Measurements from ENCODE around the gene CCDC50. TPM values are rescaled to one million over a fixed set of nuclear protein-coding genes. Genes with fewer than 3 reads are reported as not detected.

CCDC50 gene
- total RNA-seq, 2 experiments from 2014 or later = 31.4 to 43.9 TPM

DNA sequence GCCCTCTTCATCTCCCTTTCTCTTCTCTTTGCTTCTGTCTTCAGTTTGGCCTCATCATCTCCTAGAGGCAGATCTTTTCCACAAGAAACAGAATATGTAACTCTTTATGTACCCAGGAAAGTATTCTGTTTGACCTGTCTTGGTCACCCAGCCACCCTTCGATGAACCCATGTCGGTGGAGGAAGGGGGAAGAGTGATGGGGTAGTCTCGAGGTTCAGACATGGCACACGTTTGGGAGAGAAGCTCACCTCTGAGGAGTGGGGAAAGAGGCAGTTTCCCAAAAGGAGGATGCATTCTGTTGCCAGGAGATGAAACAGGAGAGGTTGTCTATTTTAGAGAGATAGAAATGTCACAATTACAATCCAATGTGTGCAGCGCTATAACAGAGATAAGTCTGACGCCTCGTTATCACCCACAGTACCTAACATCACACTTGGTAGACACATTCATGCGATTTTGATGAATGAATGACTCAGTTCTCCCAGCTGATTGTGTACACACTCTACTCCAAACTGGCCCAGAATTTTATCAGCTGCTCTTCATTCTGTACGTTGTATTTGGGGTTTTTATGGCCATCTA is 722 bp upstream of the CCDC50 start:
- Histone ChIP-seq H4K20me1 (ENCODE audit: insufficient read depth, low read length) (no peaks in the 10 kb centered on the region), H3K4me3 (ENCODE audit: low read depth, low read length, poor library complexity, severe bottlenecking) (peak overlapping the region; percentile 95), H3K4me2 (ENCODE audit: low read length) (peak overlapping the region; percentile 86), H3K9me2 (ENCODE audit: insufficient read depth, low read length) (no peaks in the 10 kb centered on the region), H3K27ac (ENCODE audit: low read depth, low read length, poor library complexity, severe bottlenecking) (peak overlapping the region; percentile 62), H3K9me3 (ENCODE audit: low read length) (no peaks in the 10 kb centered on the region), H3K36me3 (ENCODE audit: insufficient read depth, low read length) (no peaks in the 10 kb centered on the region), H2AFZ (ENCODE audit: low read length) (peak overlapping the region; percentile 88), H3K4me1 (ENCODE audit: insufficient read depth, low read length, poor library complexity, severe bottlenecking) (peaks cover 51% of the 10 kb centered on the region), H3K79me2 (ENCODE audit: insufficient read depth, low read depth, low read length) (peaks cover 40% of the 10 kb centered on the region)
- intact Hi-C loops (cut with micrococcal nuclease; ENCODE audit: unreplicated experiment) = loop anchor here (2.0 kb wide), 1 partner anchor 84 kb away; no protein-coding TSS in a partner anchor
- POLR2A ChIA-PET = interaction anchor here (0.7 to 2.5 kb wide), 5 partner anchors 10 to 85 kb away, joined by 3 to 7 read pairs (median 5); no protein-coding TSS in a partner anchor
- TSS peak; percentile 73 for BruUV-seq (replicated peaks)
- TF ChIP-seq EZH2phosphoT487 (IDR thresholded peaks at IDR 0.05; ENCODE audit: borderline replicate concordance, low read depth, low read length) = no peak
- no peak for TF ChIP-seq CTCF (conservative IDR thresholded peaks at IDR 0.05; ENCODE audit: low read length)
- CTCF ChIA-PET (ENCODE audit: unreplicated experiment) = no interaction called here
- no peak for DNase-seq (ENCODE audit: low spot score)

- CTCF ChIA-PET (ENCODE audit: unreplicated experiment) = no interaction called here
- Histone ChIP-seq H3K9me2 (ENCODE audit: insufficient read depth, low read length) (no peaks in the 10 kb centered on the region), H3K4me1 (ENCODE audit: insufficient read depth, low read length, poor library complexity, severe bottlenecking) (peaks cover 64% of the 10 kb centered on the region), H3K79me2 (ENCODE audit: insufficient read depth, low read depth, low read length) (peaks cover 54% of the 10 kb centered on the region), H3K9me3 (ENCODE audit: low read length) (no peaks in the 10 kb centered on the region), H3K36me3 (ENCODE audit: insufficient read depth, low read length) (no peaks in the 10 kb centered on the region), H3K27ac (ENCODE audit: low read depth, low read length, poor library complexity, severe bottlenecking) (peak within 1 kb of the TSS; percentile 62), H2AFZ (ENCODE audit: low read length) (peak within 1 kb of the TSS; percentile 88), H3K4me3 (ENCODE audit: low read depth, low read length, poor library complexity, severe bottlenecking) (peak within 1 kb of the TSS; percentile 95), H3K4me2 (ENCODE audit: low read length) (peak within 1 kb of the TSS; percentile 86), H4K20me1 (ENCODE audit: insufficient read depth, low read length) (no peaks in the 10 kb centered on the region)
- POLR2A ChIA-PET = interaction anchor here (0.6 to 1.9 kb wide), 9 partner anchors 8 to 62 kb away, joined by 3 to 7 read pairs (median 3); no protein-coding TSS in a partner anchor
- no TSS peak for BruUV-seq (replicated peaks)
- TF ChIP-seq CTCF (conservative IDR thresholded peaks at IDR 0.05; ENCODE audit: low read length) (no peak), EZH2phosphoT487 (IDR thresholded peaks at IDR 0.05; ENCODE audit: borderline replicate concordance, low read depth, low read length) (no peak)
- peak; percentile 55 for DNase-seq (ENCODE audit: low spot score)
- intact Hi-C loops (cut with micrococcal nuclease; ENCODE audit: unreplicated experiment) = loop anchor here (1.0 to 2.0 kb wide), 2 partner anchors 34 to 85 kb away; no protein-coding TSS in a partner anchor
Measured at GRCh38 chr3:191329654-191330529, 698 bp downstream of the CCDC50 start, which contains the start of gene UTS2B. TSS of gene UTS2B (minus strand) at chr3:191330526. CDS start at chr3:191282189, 48,337 bp downstream.
